GM20431 (cell line): ENCODE measurements around the gene LARP1B.
"Not testable (repeated sequence)": the region's sequence is repeated elsewhere in the genome, so short reads cannot be mapped to it uniquely, and the experiment has no call there.

Experiments used
- in situ Hi-C: fragments of 300-500 bp; cut with MseI, MboI; formaldehyde crosslinking; loops from one replicate; pipeline ENCODE4 v1.15.0; 2020; ENCODE audit warnings: low sequenced_read_pairs; ENCODE audit not compliant: unreplicated experiment

Gene LARP1B

GRCh38 chr4:128130621-128131020 is 69.5 kb downstream of the LARP1B start:
- in situ Hi-C loops: no loop called here

GRCh38 chr4:128134925-128135324 is 73.8 kb downstream of the LARP1B start:
- in situ Hi-C loops: no loop called here

GRCh38 chr4:128135391-128135790 is 74.3 kb downstream of the LARP1B start:
- in situ Hi-C loops: no loop called here

- in situ Hi-C loops: no loop called here
Observed at GRCh38 chr4:128141866-128142265, 80.8 kb downstream of the LARP1B start.

- in situ Hi-C loops: no loop called here
Observed at GRCh38 chr4:128145727-128146126, 84.6 kb downstream of the LARP1B start.

GRCh38 chr4:128153800-128154199 is 92.7 kb downstream of the LARP1B start:
- in situ Hi-C loops: no loop called here

- in situ Hi-C loops: no loop called here
Observed at GRCh38 chr4:128155231-128155855, 94.2 kb downstream of the LARP1B start.

GRCh38 chr4:128155874-128156456 is 94.9 kb downstream of the LARP1B start:
- in situ Hi-C loops: no loop called here

- in situ Hi-C loops: not testable (repeated sequence)
Observed at GRCh38 chr4:128156472-128156871, 95.4 kb downstream of the LARP1B start.

GRCh38 chr4:128158894-128159293 is 97.8 kb downstream of the LARP1B start:
- in situ Hi-C loops: no loop called here

- in situ Hi-C loops: no loop called here
Observed at GRCh38 chr4:128159967-128160366, 98.9 kb downstream of the LARP1B start.

- in situ Hi-C loops: no loop called here
Observed at GRCh38 chr4:128161138-128161537, 100.0 kb downstream of the LARP1B start.

GRCh38 chr4:128162434-128162833 is 101.3 kb downstream of the LARP1B start:
- in situ Hi-C loops: no loop called here

GRCh38 chr4:128163177-128164117 is 102.3 kb downstream of the LARP1B start:
- in situ Hi-C loops: no loop called here

- in situ Hi-C loops: no loop called here
Observed at GRCh38 chr4:128166982-128167381, 105.9 kb downstream of the LARP1B start.

- in situ Hi-C loops: no loop called here
Observed at GRCh38 chr4:128168701-128169100, 107.6 kb downstream of the LARP1B start.

- in situ Hi-C loops: no loop called here
Observed at GRCh38 chr4:128169245-128169644, 108.1 kb downstream of the LARP1B start.

- in situ Hi-C loops: no loop called here
Observed at GRCh38 chr4:128176643-128177042, 115.5 kb downstream of the LARP1B start.

- in situ Hi-C loops: no loop called here
Observed at GRCh38 chr4:128177498-128177897, 116.4 kb downstream of the LARP1B start.

GRCh38 chr4:128186623-128187022 is 125.5 kb downstream of the LARP1B start:
- in situ Hi-C loops: no loop called here
